Activated CD4-positive, alpha-beta T cell treated with anti-CD3 and anti-CD28 coated beads, Interleukin-2, amount 50 U/mL, for 24 hours (primary cell): ENCODE data around the gene EFCAB8.

ENCODE experiments used
- DNase-seq, 2 donors: peaks; one replicate each; pipeline ENCODE4 v3.0.0-alpha.2; 2020; ENCODE audit warnings: low read depth in 1 of 2, low spot score in 1 of 2

The EFCAB8 gene

GRCh38 chr20:33005908-33006775 lies 147.4 kb downstream of the EFCAB8 start:
- no peak for DNase-seq

GRCh38 chr20:33006776-33007375 lies 148.2 kb downstream of the EFCAB8 start:
- DNase-seq = no peak

- no peak for DNase-seq
Observed at GRCh38 chr20:33007376-33008335, 148.9 kb downstream of the EFCAB8 start, which contains the start of gene BPIFB2. TSS of gene BPIFB2 (plus strand) at chr20:33007704. CDS start at chr20:33008575, 871 bp downstream.

- no peak for DNase-seq
Observed at GRCh38 chr20:33008336-33009213, 149.9 kb downstream of the EFCAB8 start.

GRCh38 chr20:33009214-33010132 lies 150.8 kb downstream of the EFCAB8 start:
- DNase-seq = no peak

GRCh38 chr20:33010133-33010504 lies 151.4 kb downstream of the EFCAB8 start:
- no peak for DNase-seq

- DNase-seq = no peak
Observed at GRCh38 chr20:33010674-33011449, 152.1 kb downstream of the EFCAB8 start.
